Suprapubic skin (tissue), 4 donors: Measurements from ENCODE around the gene HIVEP1.

Experiments
- CTCF ChIP-seq, 2 donors: fragments of 200-600 bp in 1 of 2; fragments of 450-650 bp in 1 of 2; sonication (generic) in 1 of 2; IDR thresholded peaks; one replicate each; pipeline ENCODE4 v1.5.1; 2016 to 2019; ENCODE audit warnings: antibody characterized with exemption in 2 of 2, mild to moderate bottlenecking in 1 of 2, moderate library complexity in 1 of 2
- EP300 ChIP-seq: sonication (generic); formaldehyde crosslinking; IDR thresholded peaks from one replicate; pipeline ENCODE4 v1.6.1; 2017; ENCODE audit warnings: antibody characterized with exemption
- POLR2A ChIP-seq, 2 donors: fragments of 450-650 bp; IDR thresholded peaks; one replicate each; pipeline ENCODE4 v1.6.1; 2017; ENCODE audit warnings: antibody characterized with exemption in 2 of 2, mild to moderate bottlenecking in 2 of 2, moderate library complexity in 2 of 2
- POLR2AphosphoS5 ChIP-seq, 3 donors: sonication (generic); formaldehyde crosslinking; IDR thresholded peaks; one replicate each; pipeline ENCODE4 v1.6.1; 2017; ENCODE audit warnings: antibody characterized with exemption in 3 of 3

- TF ChIP-seq POLR2AphosphoS5 (IDR thresholded peaks at IDR 0.05) (no peak), CTCF (IDR thresholded peaks at IDR 0.05) (no peak), POLR2A (IDR thresholded peaks at IDR 0.05) (no peak), EP300 (no peak)
These were observed 85.7 kb downstream of the HIVEP1 start for GRCh38 chr6:12097791-12098190.
